Anterior cingulate cortex (tissue), 58 donors: ENCODE results near the gene C1orf167.

Source experiments
- DNase-seq, 58 donors: peaks; one replicate each; lab custom pipeline; 2025; lab: John Stamatoyannopoulos, UW

Gene C1orf167

GRCh38 chr1:11735531-11735853, 26.5 kb upstream of the C1orf167 start:
- no peak for DNase-seq

- peak; percentile 22 to 97 (median 91) for DNase-seq
Observed at GRCh38 chr1:11735854-11736745, 25.9 kb upstream of the C1orf167 start, which contains the start of gene AGTRAP. TSS of gene AGTRAP (plus strand) at chr1:11736136. CDS start at chr1:11736209, 73 bp downstream.

GRCh38 chr1:11736746-11737639, 25.0 kb upstream of the C1orf167 start:
- DNase-seq: peak in 8 of 58 donors; percentile 18 to 62 (median 36)

GRCh38 chr1:11738096-11738495, 23.9 kb upstream of the C1orf167 start:
- DNase-seq: no peak

GRCh38 chr1:11738783-11739182, 23.2 kb upstream of the C1orf167 start:
- no peak for DNase-seq

- DNase-seq: no peak
Observed at GRCh38 chr1:11740258-11741192, 21.5 kb upstream of the C1orf167 start.

- no peak for DNase-seq
Observed at GRCh38 chr1:11741482-11741881, 20.5 kb upstream of the C1orf167 start.

- DNase-seq: no peak
Observed at GRCh38 chr1:11741919-11742558, 20.0 kb upstream of the C1orf167 start.

- DNase-seq: no peak
Observed at GRCh38 chr1:11744287-11744686, 17.7 kb upstream of the C1orf167 start.

GRCh38 chr1:11746092-11746491, 15.9 kb upstream of the C1orf167 start:
- no peak for DNase-seq

- DNase-seq: peak in 2 of 58 donors; percentile 8 to 25
Observed at GRCh38 chr1:11746795-11747487, 15.1 kb upstream of the C1orf167 start.

GRCh38 chr1:11748294-11749202, 13.4 kb upstream of the C1orf167 start:
- DNase-seq: no peak

GRCh38 chr1:11749203-11749689, 12.7 kb upstream of the C1orf167 start:
- DNase-seq: peak in 15 of 58 donors; percentile 5 to 46 (median 16)

GRCh38 chr1:11749996-11750395, 12.0 kb upstream of the C1orf167 start:
- no peak for DNase-seq

GRCh38 chr1:11751087-11751486, 10.9 kb upstream of the C1orf167 start:
- no peak for DNase-seq

- no peak for DNase-seq
Observed at GRCh38 chr1:11752359-11753088, 9.5 kb upstream of the C1orf167 start.
